ENCODE data around the gene SLC35F3. TPM values are rescaled to one million over a fixed set of nuclear protein-coding genes. Genes with fewer than 3 reads are reported as not detected.

Gene SLC35F3
- total RNA-seq, 1 experiment from 2014 or later, result 0.66 TPM

- Mint-ChIP-seq H3K27me3 (ENCODE audit: unreplicated experiment) (peaks cover 39% of the 10 kb centered on the region), H3K4me1 (ENCODE audit: low read depth, unreplicated experiment) (no peaks in the 10 kb centered on the region), H3K4me3 (ENCODE audit: low read depth, unreplicated experiment) (no peak overlapping the region), H3K9me3 (ENCODE audit: low read depth, unreplicated experiment) (peaks cover 3% of the 10 kb centered on the region), H3K27ac (ENCODE audit: unreplicated experiment) (no peak overlapping the region), H3K36me3 (ENCODE audit: insufficient read depth, unreplicated experiment) (no peaks in the 10 kb centered on the region)
- CTCF ChIA-PET, result no interaction called here
- intact Hi-C loops (cut with micrococcal nuclease; ENCODE audit: unreplicated experiment), result no loop called here
- TF ChIP-seq, protein P1, sequence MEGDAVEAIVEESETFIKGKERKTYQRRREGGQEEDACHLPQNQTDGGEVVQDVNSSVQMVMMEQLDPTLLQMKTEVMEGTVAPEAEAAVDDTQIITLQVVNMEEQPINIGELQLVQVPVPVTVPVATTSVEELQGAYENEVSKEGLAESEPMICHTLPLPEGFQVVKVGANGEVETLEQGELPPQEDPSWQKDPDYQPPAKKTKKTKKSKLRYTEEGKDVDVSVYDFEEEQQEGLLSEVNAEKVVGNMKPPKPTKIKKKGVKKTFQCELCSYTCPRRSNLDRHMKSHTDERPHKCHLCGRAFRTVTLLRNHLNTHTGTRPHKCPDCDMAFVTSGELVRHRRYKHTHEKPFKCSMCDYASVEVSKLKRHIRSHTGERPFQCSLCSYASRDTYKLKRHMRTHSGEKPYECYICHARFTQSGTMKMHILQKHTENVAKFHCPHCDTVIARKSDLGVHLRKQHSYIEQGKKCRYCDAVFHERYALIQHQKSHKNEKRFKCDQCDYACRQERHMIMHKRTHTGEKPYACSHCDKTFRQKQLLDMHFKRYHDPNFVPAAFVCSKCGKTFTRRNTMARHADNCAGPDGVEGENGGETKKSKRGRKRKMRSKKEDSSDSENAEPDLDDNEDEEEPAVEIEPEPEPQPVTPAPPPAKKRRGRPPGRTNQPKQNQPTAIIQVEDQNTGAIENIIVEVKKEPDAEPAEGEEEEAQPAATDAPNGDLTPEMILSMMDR (IDR thresholded peaks at IDR 0.05; ENCODE audit: unreplicated experiment), result no peak
- BruUV-seq (replicated peaks), result no TSS peak
- DNase-seq, result no peak
Observed at GRCh38 chr1:234139966-234140365, 235.5 kb downstream of the SLC35F3 start.

- peaks cover 3% of the 10 kb centered on the region for H3K9me3 Mint-ChIP-seq (ENCODE audit: low read depth, unreplicated experiment)
- no peak overlapping the region for H3K4me3 Mint-ChIP-seq (ENCODE audit: low read depth, unreplicated experiment)
- CTCF ChIA-PET, result no interaction called here
- H3K27me3 Mint-ChIP-seq (ENCODE audit: unreplicated experiment), result peaks cover 42% of the 10 kb centered on the region
- H3K27ac Mint-ChIP-seq (ENCODE audit: unreplicated experiment), result no peak overlapping the region
- H3K36me3 Mint-ChIP-seq (ENCODE audit: insufficient read depth, unreplicated experiment), result no peaks in the 10 kb centered on the region
- no peaks in the 10 kb centered on the region for H3K4me1 Mint-ChIP-seq (ENCODE audit: low read depth, unreplicated experiment)
- TF ChIP-seq, protein P1 (IDR thresholded peaks at IDR 0.05; ENCODE audit: unreplicated experiment), result no peak
- no TSS peak for BruUV-seq (replicated peaks)
- no peak for DNase-seq
- intact Hi-C loops (cut with micrococcal nuclease; ENCODE audit: unreplicated experiment), result no loop called here
Observed at GRCh38 chr1:234140388-234140787, 235.9 kb downstream of the SLC35F3 start.

GRCh38 chr1:234141006-234141405 is 236.5 kb downstream of the SLC35F3 start:
- DNase-seq, result no peak
- Mint-ChIP-seq H3K4me1 (ENCODE audit: low read depth, unreplicated experiment) (no peaks in the 10 kb centered on the region), H3K27ac (ENCODE audit: unreplicated experiment) (no peak overlapping the region), H3K9me3 (ENCODE audit: low read depth, unreplicated experiment) (peaks cover 3% of the 10 kb centered on the region), H3K36me3 (ENCODE audit: insufficient read depth, unreplicated experiment) (no peaks in the 10 kb centered on the region), H3K4me3 (ENCODE audit: low read depth, unreplicated experiment) (no peak overlapping the region), H3K27me3 (ENCODE audit: unreplicated experiment) (peaks cover 42% of the 10 kb centered on the region)
- intact Hi-C loops (cut with micrococcal nuclease; ENCODE audit: unreplicated experiment), result no loop called here
- TF ChIP-seq, protein P1 (IDR thresholded peaks at IDR 0.05; ENCODE audit: unreplicated experiment), result no peak
- CTCF ChIA-PET, result no interaction called here
- BruUV-seq (replicated peaks), result no TSS peak

- CTCF ChIA-PET, result interaction anchor here (0.7 kb wide), 1 partner anchor 1565 kb away, joined by 4 read pairs; no protein-coding TSS in a partner anchor
- no peaks in the 10 kb centered on the region for H3K4me1 Mint-ChIP-seq (ENCODE audit: low read depth, unreplicated experiment)
- H3K27ac Mint-ChIP-seq (ENCODE audit: unreplicated experiment), result no peak overlapping the region
- TF ChIP-seq, protein P1 (IDR thresholded peaks at IDR 0.05; ENCODE audit: unreplicated experiment), result no peak
- peaks cover 35% of the 10 kb centered on the region for H3K27me3 Mint-ChIP-seq (ENCODE audit: unreplicated experiment)
- H3K36me3 Mint-ChIP-seq (ENCODE audit: insufficient read depth, unreplicated experiment), result no peaks in the 10 kb centered on the region
- no peak for DNase-seq
- BruUV-seq (replicated peaks), result no TSS peak
- intact Hi-C loops (cut with micrococcal nuclease; ENCODE audit: unreplicated experiment), result no loop called here
- H3K4me3 Mint-ChIP-seq (ENCODE audit: low read depth, unreplicated experiment), result no peak overlapping the region
- peaks cover 3% of the 10 kb centered on the region for H3K9me3 Mint-ChIP-seq (ENCODE audit: low read depth, unreplicated experiment)
Observed at GRCh38 chr1:234143681-234144080, 239.2 kb downstream of the SLC35F3 start.
